Bronchial epithelial cell (primary cell): Measurements from ENCODE around the gene CAMTA1. TPM values are rescaled to one million over a fixed set of nuclear protein-coding genes. Genes with fewer than 3 reads are reported as not detected.

Experiments
- DNase-seq: peaks from one replicate; pipeline ENCODE4 v3.0.0-alpha.2; 2010; ENCODE audit warnings: low read depth
- FAIRE-seq: peaks from 2 replicates; lab custom pipeline; 2011; peaks lifted over from hg19 to GRCh38; lab: Jason Lieb, UNC
- H3K27me3 ChIP-seq: 2 replicates; pipeline ENCODE4 v1.5.1; 2011; ENCODE audit warnings: low read length; ENCODE audit not compliant: control insufficient read depth, insufficient read depth
- H3K36me3 ChIP-seq: 2 replicates; pipeline ENCODE4 v1.5.1; 2011; ENCODE audit warnings: low read length; ENCODE audit not compliant: control insufficient read depth, insufficient read depth
- H3K4me3 ChIP-seq: 2 replicates; pipeline ENCODE4 v1.5.1; 2011; ENCODE audit warnings: mild to moderate bottlenecking, low read depth, low read length, control low read depth
- total RNA-seq: library from RNA; depleted of rRNA; stranded (reverse); fragments of >200 nt; gene quantifications from 2 replicates; pipeline ENCODE4 v1.2.1, GENCODE V29; 2014
- TF ChIP-seq, protein P1 (sequence below): IDR thresholded peaks from 2 replicates; pipeline ENCODE4 v1.5.1; 2011; ENCODE audit warnings: mild to moderate bottlenecking, moderate library complexity, low read length, control low read depth, inconsistent platforms; ENCODE audit not compliant: insufficient read depth, severe bottlenecking

Gene CAMTA1
- total RNA-seq, 1 donor from 2014 or later = 68.2 TPM

DNA sequence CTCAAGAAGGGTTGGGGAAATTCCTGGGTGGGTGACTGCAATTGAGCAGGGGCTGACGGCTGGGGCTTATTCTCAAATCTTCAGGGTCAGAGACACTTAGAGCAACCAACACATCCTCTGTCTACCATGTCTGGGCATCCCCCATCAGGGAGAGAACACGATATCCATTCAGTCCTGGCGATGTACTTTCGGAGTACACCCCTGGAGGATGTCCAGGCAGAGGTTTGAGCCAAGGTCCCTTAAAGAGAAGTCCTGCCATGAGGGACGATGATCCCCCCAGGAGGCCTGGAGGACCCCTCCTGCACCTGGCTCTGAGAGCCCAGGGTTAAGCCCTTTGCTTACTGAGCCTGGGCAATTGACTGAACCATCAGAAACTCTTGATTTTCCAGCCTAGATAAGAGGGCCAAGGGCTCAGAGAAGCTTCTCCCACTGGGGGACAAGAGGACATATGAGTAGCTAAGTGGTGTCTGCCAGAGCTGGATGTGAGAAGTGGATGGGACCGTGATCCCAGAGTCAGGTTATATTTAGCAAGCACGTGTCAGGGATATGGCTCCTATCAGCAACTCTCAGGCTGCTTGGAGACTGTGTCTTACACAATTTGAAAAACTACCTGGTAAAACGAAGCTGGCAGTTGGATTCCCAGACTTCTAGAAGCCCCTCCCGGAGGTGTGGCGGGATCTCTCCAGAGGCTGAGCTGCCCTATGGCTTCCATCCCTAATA is 732.5 kb downstream of the CAMTA1 start:
- no peak for DNase-seq
- Histone ChIP-seq H3K27me3 (peaks cover 1% of the 10 kb centered on the region), H3K4me3 (no peak overlapping the region), H3K36me3 (no peaks in the 10 kb centered on the region)
- TF ChIP-seq, protein P1, sequence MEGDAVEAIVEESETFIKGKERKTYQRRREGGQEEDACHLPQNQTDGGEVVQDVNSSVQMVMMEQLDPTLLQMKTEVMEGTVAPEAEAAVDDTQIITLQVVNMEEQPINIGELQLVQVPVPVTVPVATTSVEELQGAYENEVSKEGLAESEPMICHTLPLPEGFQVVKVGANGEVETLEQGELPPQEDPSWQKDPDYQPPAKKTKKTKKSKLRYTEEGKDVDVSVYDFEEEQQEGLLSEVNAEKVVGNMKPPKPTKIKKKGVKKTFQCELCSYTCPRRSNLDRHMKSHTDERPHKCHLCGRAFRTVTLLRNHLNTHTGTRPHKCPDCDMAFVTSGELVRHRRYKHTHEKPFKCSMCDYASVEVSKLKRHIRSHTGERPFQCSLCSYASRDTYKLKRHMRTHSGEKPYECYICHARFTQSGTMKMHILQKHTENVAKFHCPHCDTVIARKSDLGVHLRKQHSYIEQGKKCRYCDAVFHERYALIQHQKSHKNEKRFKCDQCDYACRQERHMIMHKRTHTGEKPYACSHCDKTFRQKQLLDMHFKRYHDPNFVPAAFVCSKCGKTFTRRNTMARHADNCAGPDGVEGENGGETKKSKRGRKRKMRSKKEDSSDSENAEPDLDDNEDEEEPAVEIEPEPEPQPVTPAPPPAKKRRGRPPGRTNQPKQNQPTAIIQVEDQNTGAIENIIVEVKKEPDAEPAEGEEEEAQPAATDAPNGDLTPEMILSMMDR = no peak
- no peak for FAIRE-seq

GRCh38 chr1:7518411-7518810 is 733.2 kb downstream of the CAMTA1 start:
- Histone ChIP-seq H3K36me3 (no peaks in the 10 kb centered on the region), H3K27me3 (peaks cover 1% of the 10 kb centered on the region), H3K4me3 (no peak overlapping the region)
- DNase-seq (no peak), FAIRE-seq (no peak)
- TF ChIP-seq, protein P1 = no peak

DNA sequence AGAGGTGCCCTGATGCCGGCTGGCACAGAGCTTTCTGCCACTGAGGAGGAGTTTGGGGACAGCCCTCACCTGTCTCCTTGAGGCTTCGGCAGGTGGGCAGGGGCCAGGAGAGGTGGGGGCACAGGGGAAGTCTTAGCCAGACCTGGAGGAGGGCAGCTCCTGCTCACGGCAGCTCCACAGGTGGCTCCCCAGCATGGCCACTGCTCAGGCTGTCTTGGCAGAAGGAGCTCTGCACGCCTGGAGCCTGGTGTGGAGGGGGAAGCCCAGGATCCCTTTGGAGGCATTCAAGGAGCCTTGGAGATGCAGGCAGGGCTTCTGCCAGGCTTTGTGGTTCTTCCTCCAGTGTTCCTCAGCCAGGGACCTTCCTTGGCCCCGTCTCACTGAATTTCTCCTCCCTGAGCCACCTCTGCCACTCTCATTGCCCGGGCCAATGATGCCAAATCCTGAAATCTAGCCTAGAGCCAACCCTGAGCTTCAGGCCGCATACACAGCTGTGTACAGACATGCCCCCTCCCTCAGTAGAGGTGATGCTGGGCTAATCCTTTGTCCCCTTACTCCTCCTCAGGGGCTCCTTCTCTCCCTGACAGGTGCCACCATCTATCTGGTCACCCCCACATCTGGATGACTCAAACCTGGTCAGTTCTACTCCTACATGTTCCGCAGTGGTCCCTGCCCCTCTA is 734.1 kb downstream of the CAMTA1 start:
- Histone ChIP-seq H3K36me3 (no peaks in the 10 kb centered on the region), H3K4me3 (no peak overlapping the region), H3K27me3 (peaks cover 1% of the 10 kb centered on the region)
- TF ChIP-seq, protein P1 = no peak
- DNase-seq = no peak
- FAIRE-seq = no peak

- no peak overlapping the region for H3K4me3 ChIP-seq
- TF ChIP-seq, protein P1 = no peak
- no peaks in the 10 kb centered on the region for H3K27me3 ChIP-seq
- H3K36me3 ChIP-seq = no peaks in the 10 kb centered on the region
- FAIRE-seq = no peak
- no peak for DNase-seq
Measured at GRCh38 chr1:7519861-7520395, 734.7 kb downstream of the CAMTA1 start.

DNA sequence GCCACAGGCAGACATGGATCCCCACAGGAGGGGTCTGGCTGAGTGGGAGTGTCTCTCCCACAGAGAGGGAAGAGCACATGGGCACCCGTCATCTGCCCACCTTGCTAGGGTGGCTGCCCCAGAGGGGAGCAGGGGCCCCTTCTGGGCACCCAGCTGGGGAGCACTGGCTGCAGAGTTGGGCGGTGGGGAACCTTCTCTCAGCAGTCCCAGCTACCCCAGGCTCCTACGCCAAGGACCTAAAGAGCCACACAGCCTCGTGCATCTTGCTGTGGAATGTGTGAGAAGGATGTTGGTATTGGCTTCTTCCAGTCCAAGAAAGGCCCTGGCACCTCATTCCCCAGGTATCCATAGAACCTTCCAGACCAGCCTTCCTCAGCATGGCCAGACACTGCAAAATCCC is 735.2 kb downstream of the CAMTA1 start:
- Histone ChIP-seq H3K36me3 (no peaks in the 10 kb centered on the region), H3K27me3 (no peaks in the 10 kb centered on the region), H3K4me3 (no peak overlapping the region)
- TF ChIP-seq, protein P1 = no peak
- DNase-seq = no peak
- no peak for FAIRE-seq
